HepG2 (cell line): ENCODE measurements around the gene DPYD. TPM values are rescaled to one million over a fixed set of nuclear protein-coding genes. Genes with fewer than 3 reads are reported as not detected.
A peak's percentile ranks its signal among the peaks of the same experiment; 100 is the strongest.

Source experiments
- ATAC-seq: fragments of 200-7000 bp; cut with Tn5 transposase; 3 replicates; pipeline ENCODE4 v1.9.1; 2020; ENCODE audit warnings: mild to moderate bottlenecking, moderate library complexity
- BruUV-seq: library from RNA; stranded (reverse); fragments of 400-500 nt; replicated peaks from 2 replicates; lab custom pipeline; 2021; lab: Mats Ljungman, UMichigan
- CTCF ChIA-PET: fragments of 300-600 bp; formaldehyde crosslinking; extraction: SDS; loops from one replicate; lab custom pipeline; 2021; ENCODE audit warnings: low total read pairs, inconsistent platforms, low intra/inter-chr PET ratio; lab: Yijun Ruan, JAX
- POLR2A ChIA-PET: fragments of 350-600 bp; sonication (Branson Sonifier 250); formaldehyde crosslinking; loops from one replicate; lab custom pipeline; 2020; ENCODE audit warnings: antibody characterized with exemption, inconsistent platforms; lab: Yijun Ruan, JAX
- DNase-seq: peaks from one replicate; pipeline ENCODE4 v3.0.0-alpha.2; 2015; ENCODE audit warnings: low spot score
- FAIRE-seq: peaks from 3 replicates; lab custom pipeline; 2011; peaks lifted over from hg19 to GRCh38; lab: Jason Lieb, UNC
- H2AFZ ChIP-seq: one replicate; pipeline ENCODE4 v1.6.1; 2011; ENCODE audit warnings: low read length, inconsistent platforms
- H3K27ac ChIP-seq: fragments of 300-600 bp; 3 replicates; pipeline ENCODE4 v1.8.0; 2011; ENCODE audit warnings: mixed run types, mild to moderate bottlenecking, mixed read lengths, low read length, inconsistent platforms; ENCODE audit not compliant: insufficient read depth; ENCODE audit errors: extremely low read length
- H3K27me3 ChIP-seq, 2 experiments: fragments of 200-600 bp in 1 of 2; 2 replicates in 1 of 2; 3 replicates in 1 of 2; pipeline versions ENCODE4 v1.6.0 to v1.8.0; 2011; ENCODE audit warnings: low read length in 2 of 2, mild to moderate bottlenecking in 2 of 2, moderate library complexity in 2 of 2, inconsistent platforms in 1 of 2; ENCODE audit not compliant: insufficient read depth in 2 of 2, control insufficient read depth in 1 of 2
- H3K36me3 ChIP-seq, 2 experiments: fragments of 200-600 bp in 1 of 2; replicated peaks in 1 of 2; 2 replicates in 1 of 2; 3 replicates in 1 of 2; pipeline versions ENCODE4 v1.5.1 to v1.8.0; 2011; ENCODE audit warnings: low read length in 2 of 2, inconsistent platforms in 1 of 2; ENCODE audit not compliant: insufficient read depth in 2 of 2, control insufficient read depth in 1 of 2
- H3K4me1 ChIP-seq: 2 replicates; pipeline ENCODE4 v1.5.1; 2012; ENCODE audit warnings: low read length, inconsistent platforms; ENCODE audit not compliant: insufficient read depth
- H3K4me2 ChIP-seq: 2 replicates; pipeline ENCODE4 v1.6.0; 2011; ENCODE audit warnings: low read depth, low read length, inconsistent platforms
- H3K4me3 ChIP-seq, 3 experiments: fragments of 200-600 bp in 1 of 3; sonication (generic), shearing (Covaris generic) in 1 of 3; replicated peaks in 1 of 3; 2 replicates each; pipeline ENCODE4 v1.5.1; 2011 to 2016; ENCODE audit warnings: low read length in 3 of 3, inconsistent platforms in 2 of 3, low read depth in 2 of 3, mild to moderate bottlenecking in 2 of 3, control low read depth in 1 of 3, mixed read lengths in 1 of 3; ENCODE audit not compliant: insufficient read depth in 1 of 3
- H3K79me2 ChIP-seq: one replicate; pipeline ENCODE4 v1.6.1; 2011; ENCODE audit warnings: low read length, inconsistent platforms; ENCODE audit not compliant: insufficient read depth
- H3K9ac ChIP-seq: 2 replicates; pipeline ENCODE4 v1.6.0; 2011; ENCODE audit warnings: mild to moderate bottlenecking, low read depth, low read length, inconsistent platforms; ENCODE audit not compliant: insufficient read depth
- H3K9me3 ChIP-seq: 2 replicates; pipeline ENCODE4 v1.5.1; 2012; ENCODE audit warnings: mild to moderate bottlenecking, low read length
- H4K20me1 ChIP-seq: 2 replicates; pipeline ENCODE4 v1.6.0; 2011; ENCODE audit warnings: inconsistent platforms, mild to moderate bottlenecking, low read length, moderate library complexity; ENCODE audit not compliant: insufficient read depth
- ATAD3A ChIP-seq: sonication (generic); formaldehyde crosslinking; IDR thresholded peaks from 2 replicates; pipeline ENCODE4 v1.4.0; 2020; ENCODE audit warnings: missing genetic modification reagents
- JDP2 ChIP-seq: sonication (generic); formaldehyde crosslinking; IDR thresholded peaks from 2 replicates; pipeline ENCODE4 v1.8.1; 2022; ENCODE audit warnings: missing genetic modification reagents, borderline replicate concordance
- NFKBIZ ChIP-seq: IDR thresholded peaks from 2 replicates; pipeline ENCODE4 v1.6.1; 2018; ENCODE audit warnings: missing genetic modification reagents, missing compliant biosample characterization
- RAD21 ChIP-seq: fragments of 450-650 bp; formaldehyde crosslinking; IDR thresholded peaks from 2 replicates; pipeline ENCODE4 v1.5.0; 2020; ENCODE audit warnings: mild to moderate bottlenecking
- SMC3 ChIP-seq: IDR thresholded peaks from 2 replicates; pipeline ENCODE4 v1.6.1; 2011; ENCODE audit warnings: low read length, improper control_type of control experiment
- STAG1 ChIP-seq: sonication (generic); formaldehyde crosslinking; IDR thresholded peaks from 2 replicates; pipeline ENCODE4 v1.4.0; 2020; ENCODE audit warnings: missing genetic modification reagents
- ZNF12 ChIP-seq: sonication (generic); formaldehyde crosslinking; IDR thresholded peaks from 2 replicates; pipeline ENCODE4 v1.5.0; 2020; ENCODE audit warnings: missing genetic modification reagents
- WGBS: methylation state at CpG from one replicate; pipeline ENCODE4 v1.1.6; 2017; ENCODE audit warnings: low lambda C conversion rate; 5-methylcytosine and 5-hydroxymethylcytosine counted together
- in situ Hi-C: cut with HindIII; loops from 2 replicates; pipeline ENCODE4 v1.10.0; 2017; ENCODE audit warnings: low pct_unique_long_range_greater_than_20kb; ENCODE audit not compliant: extremely low pct_ligation_motif_present
- intact Hi-C: fragments of 100-400 bp; cut with micrococcal nuclease; formaldehyde crosslinking; loops from one replicate; pipeline ENCODE4 v1.10.0; 2022; ENCODE audit not compliant: unreplicated experiment
- polyA plus RNA-seq, 8 experiments: library from polyadenylated mRNA; depleted of rRNA in 3 of 8; stranded (reverse) in 7 of 8; unstranded in 1 of 8; fragments of >200 nt; fragmentation: Illumina TruSeq in 4 of 8; extraction: Trizol in 4 of 8; gene quantifications; 2 replicates each; pipeline versions ENCODE4 v1.2.1 to v1.2.3, GENCODE V29; 2011 to 2016; ENCODE audit warnings: low read depth in 4 of 8, missing spikeins in 1 of 8, mixed read lengths in 1 of 8; ENCODE audit not compliant: insufficient read depth in 1 of 8
- total RNA-seq, 5 experiments: library from RNA; depleted of rRNA; stranded (reverse); fragments of >200 nt; fragmentation: Illumina TruSeq; extraction: Trizol; gene quantifications; 2 replicates each; pipeline ENCODE4 v1.2.3, GENCODE V29; 2016; ENCODE audit warnings: low read depth in 1 of 5
- TF ChIP-seq, protein P1 (sequence below): sonication (generic); formaldehyde crosslinking; IDR thresholded peaks from 2 replicates; pipeline ENCODE4 v1.4.0; 2020; ENCODE audit warnings: mild to moderate bottlenecking, missing genetic modification reagents
- TF ChIP-seq, protein P2 (sequence below): sonication (generic); formaldehyde crosslinking; IDR thresholded peaks from 2 replicates; pipeline ENCODE4 v1.4.0; 2020; ENCODE audit warnings: missing genetic modification reagents, low read depth, mild to moderate bottlenecking, borderline replicate concordance
- TF ChIP-seq, protein P3 (sequence below): sonication (generic); formaldehyde crosslinking; IDR thresholded peaks from 2 replicates; pipeline ENCODE4 v1.5.0; 2020; ENCODE audit warnings: missing genetic modification reagents
- TF ChIP-seq, protein P4 (sequence below): IDR thresholded peaks from 2 replicates; pipeline ENCODE4 v1.6.1; 2016; ENCODE audit warnings: mild to moderate bottlenecking
- TF ChIP-seq, protein P5 (sequence below): sonication (generic); formaldehyde crosslinking; IDR thresholded peaks from 2 replicates; pipeline ENCODE4 v1.5.0; 2020; ENCODE audit warnings: mild to moderate bottlenecking, missing genetic modification reagents, moderate library complexity
- TF ChIP-seq, protein P6 (sequence below): IDR thresholded peaks from 2 replicates; pipeline ENCODE4 v1.6.1; 2016; ENCODE audit warnings: missing compliant biosample characterization, missing genetic modification reagents, borderline replicate concordance

The DPYD gene
- total and polyA plus RNA-seq, 2 of the 13 experiments (the other 11 are each of a cell fraction or from before 2014, with no cell fraction given) = 1.3 to 3.4 TPM

DNA sequence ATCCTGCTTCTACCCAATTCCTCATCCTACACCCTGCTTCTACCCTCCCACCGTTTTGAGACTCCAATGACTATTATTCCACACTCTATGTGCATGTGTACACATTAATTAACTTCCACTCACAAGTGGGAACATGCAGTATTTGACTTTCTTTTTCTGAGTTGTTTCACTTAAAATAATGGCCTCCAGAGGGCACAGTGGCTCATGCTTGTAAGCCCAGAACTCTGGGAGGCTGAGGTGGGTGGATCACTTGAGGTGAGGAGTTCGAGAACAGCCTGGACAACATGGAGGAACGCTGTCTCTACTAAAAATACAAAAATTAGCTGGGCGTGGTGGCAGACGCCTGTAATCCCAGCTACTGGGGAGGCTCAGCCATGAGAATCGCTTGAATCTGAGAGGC is 734.5 kb downstream of the DPYD start:
- no peaks in the 10 kb centered on the region for H4K20me1 ChIP-seq
- ATAC-seq (no peak; the same call in 2 of the 3 replicates), FAIRE-seq (no peak), DNase-seq (peak; percentile 3)
- H3K9ac ChIP-seq = no peak overlapping the region
- intact Hi-C loops = loop anchor here (5.0 kb wide), 3 partner anchors 341 to 866 kb away; no protein-coding TSS in a partner anchor
- no peaks in the 10 kb centered on the region for H3K4me1 ChIP-seq
- in situ Hi-C loops = loop anchor here (25.0 kb wide), 1 partner anchor 876 kb away; no protein-coding TSS in a partner anchor
- no TSS peak for BruUV-seq
- POLR2A ChIA-PET = no interaction called here
- no peak overlapping the region for H3K4me2 ChIP-seq
- no peaks in the 10 kb centered on the region; a peak in 1 of 5 replicates for H3K27me3 ChIP-seq
- TF ChIP-seq ZNF12 (CRISPR knock-in tag) (no peak), JDP2 (no peak), RAD21 (CRISPR knock-in tag) (0 out of 2 replicates have a peak, but pooled peaks have one; percentile 15), STAG1 (peak; percentile 48), NFKBIZ (CRISPR knock-in tag) (no peak), SMC3 (peak; percentile 23; the same call in 1 of the 2 replicates), ATAD3A (CRISPR knock-in tag) (no peak)
- TF ChIP-seq, protein P1, sequence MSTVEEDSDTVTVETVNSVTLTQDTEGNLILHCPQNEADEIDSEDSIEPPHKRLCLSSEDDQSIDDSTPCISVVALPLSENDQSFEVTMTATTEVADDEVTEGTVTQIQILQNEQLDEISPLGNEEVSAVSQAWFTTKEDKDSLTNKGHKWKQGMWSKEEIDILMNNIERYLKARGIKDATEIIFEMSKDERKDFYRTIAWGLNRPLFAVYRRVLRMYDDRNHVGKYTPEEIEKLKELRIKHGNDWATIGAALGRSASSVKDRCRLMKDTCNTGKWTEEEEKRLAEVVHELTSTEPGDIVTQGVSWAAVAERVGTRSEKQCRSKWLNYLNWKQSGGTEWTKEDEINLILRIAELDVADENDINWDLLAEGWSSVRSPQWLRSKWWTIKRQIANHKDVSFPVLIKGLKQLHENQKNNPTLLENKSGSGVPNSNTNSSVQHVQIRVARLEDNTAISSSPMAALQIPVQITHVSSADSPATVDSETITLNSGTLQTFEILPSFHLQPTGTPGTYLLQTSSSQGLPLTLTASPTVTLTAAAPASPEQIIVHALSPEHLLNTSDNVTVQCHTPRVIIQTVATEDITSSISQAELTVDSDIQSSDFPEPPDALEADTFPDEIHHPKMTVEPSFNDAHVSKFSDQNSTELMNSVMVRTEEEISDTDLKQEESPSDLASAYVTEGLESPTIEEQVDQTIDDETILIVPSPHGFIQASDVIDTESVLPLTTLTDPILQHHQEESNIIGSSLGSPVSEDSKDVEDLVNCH = no peak
- TF ChIP-seq, protein P2, sequence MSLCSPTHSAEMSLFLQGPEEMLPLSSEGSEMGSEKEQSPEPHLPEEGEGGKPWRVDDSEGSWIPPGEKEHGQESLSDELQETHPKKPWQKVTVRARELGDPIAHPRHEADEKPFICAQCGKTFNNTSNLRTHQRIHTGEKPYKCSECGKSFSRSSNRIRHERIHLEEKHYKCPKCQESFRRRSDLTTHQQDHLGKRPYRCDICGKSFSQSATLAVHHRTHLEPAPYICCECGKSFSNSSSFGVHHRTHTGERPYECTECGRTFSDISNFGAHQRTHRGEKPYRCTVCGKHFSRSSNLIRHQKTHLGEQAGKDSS (CRISPR knock-in tag) = no peak
- TF ChIP-seq, protein P3, sequence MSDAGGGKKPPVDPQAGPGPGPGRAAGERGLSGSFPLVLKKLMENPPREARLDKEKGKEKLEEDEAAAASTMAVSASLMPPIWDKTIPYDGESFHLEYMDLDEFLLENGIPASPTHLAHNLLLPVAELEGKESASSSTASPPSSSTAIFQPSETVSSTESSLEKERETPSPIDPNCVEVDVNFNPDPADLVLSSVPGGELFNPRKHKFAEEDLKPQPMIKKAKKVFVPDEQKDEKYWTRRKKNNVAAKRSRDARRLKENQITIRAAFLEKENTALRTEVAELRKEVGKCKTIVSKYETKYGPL = no peak
- TF ChIP-seq, protein P4, sequence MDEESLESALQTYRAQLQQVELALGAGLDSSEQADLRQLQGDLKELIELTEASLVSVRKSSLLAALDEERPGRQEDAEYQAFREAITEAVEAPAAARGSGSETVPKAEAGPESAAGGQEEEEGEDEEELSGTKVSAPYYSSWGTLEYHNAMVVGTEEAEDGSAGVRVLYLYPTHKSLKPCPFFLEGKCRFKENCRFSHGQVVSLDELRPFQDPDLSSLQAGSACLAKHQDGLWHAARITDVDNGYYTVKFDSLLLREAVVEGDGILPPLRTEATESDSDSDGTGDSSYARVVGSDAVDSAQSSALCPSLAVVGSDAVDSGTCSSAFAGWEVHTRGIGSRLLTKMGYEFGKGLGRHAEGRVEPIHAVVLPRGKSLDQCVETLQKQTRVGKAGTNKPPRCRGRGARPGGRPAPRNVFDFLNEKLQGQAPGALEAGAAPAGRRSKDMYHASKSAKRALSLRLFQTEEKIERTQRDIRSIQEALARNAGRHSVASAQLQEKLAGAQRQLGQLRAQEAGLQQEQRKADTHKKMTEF (CRISPR knock-in tag) = no peak
- TF ChIP-seq, protein P5, sequence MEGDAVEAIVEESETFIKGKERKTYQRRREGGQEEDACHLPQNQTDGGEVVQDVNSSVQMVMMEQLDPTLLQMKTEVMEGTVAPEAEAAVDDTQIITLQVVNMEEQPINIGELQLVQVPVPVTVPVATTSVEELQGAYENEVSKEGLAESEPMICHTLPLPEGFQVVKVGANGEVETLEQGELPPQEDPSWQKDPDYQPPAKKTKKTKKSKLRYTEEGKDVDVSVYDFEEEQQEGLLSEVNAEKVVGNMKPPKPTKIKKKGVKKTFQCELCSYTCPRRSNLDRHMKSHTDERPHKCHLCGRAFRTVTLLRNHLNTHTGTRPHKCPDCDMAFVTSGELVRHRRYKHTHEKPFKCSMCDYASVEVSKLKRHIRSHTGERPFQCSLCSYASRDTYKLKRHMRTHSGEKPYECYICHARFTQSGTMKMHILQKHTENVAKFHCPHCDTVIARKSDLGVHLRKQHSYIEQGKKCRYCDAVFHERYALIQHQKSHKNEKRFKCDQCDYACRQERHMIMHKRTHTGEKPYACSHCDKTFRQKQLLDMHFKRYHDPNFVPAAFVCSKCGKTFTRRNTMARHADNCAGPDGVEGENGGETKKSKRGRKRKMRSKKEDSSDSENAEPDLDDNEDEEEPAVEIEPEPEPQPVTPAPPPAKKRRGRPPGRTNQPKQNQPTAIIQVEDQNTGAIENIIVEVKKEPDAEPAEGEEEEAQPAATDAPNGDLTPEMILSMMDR (CRISPR knock-in tag) = peak; percentile 33
- TF ChIP-seq, protein P6, sequence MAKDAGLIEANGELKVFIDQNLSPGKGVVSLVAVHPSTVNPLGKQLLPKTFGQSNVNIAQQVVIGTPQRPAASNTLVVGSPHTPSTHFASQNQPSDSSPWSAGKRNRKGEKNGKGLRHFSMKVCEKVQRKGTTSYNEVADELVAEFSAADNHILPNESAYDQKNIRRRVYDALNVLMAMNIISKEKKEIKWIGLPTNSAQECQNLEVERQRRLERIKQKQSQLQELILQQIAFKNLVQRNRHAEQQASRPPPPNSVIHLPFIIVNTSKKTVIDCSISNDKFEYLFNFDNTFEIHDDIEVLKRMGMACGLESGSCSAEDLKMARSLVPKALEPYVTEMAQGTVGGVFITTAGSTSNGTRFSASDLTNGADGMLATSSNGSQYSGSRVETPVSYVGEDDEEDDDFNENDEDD (CRISPR knock-in tag) = no peak
- WGBS = 43% methylated on average over 6 of the region's 6 CpGs
- no peak overlapping the region for H3K27ac ChIP-seq
- no peak overlapping the region for H3K4me3 ChIP-seq
- no peaks in the 10 kb centered on the region for H3K79me2 ChIP-seq
- CTCF ChIA-PET = no interaction called here
- H2AFZ ChIP-seq = no peak overlapping the region
- H3K36me3 ChIP-seq = no peaks in the 10 kb centered on the region
- no peaks in the 10 kb centered on the region for H3K9me3 ChIP-seq
